Measurements from ENCODE around the gene DGAT2. TPM values are rescaled to one million over a fixed set of nuclear protein-coding genes. Genes with fewer than 3 reads are reported as not detected.

The DGAT2 gene
- total RNA-seq, 1 experiment from 2014 or later, result 13.2 TPM

DNA sequence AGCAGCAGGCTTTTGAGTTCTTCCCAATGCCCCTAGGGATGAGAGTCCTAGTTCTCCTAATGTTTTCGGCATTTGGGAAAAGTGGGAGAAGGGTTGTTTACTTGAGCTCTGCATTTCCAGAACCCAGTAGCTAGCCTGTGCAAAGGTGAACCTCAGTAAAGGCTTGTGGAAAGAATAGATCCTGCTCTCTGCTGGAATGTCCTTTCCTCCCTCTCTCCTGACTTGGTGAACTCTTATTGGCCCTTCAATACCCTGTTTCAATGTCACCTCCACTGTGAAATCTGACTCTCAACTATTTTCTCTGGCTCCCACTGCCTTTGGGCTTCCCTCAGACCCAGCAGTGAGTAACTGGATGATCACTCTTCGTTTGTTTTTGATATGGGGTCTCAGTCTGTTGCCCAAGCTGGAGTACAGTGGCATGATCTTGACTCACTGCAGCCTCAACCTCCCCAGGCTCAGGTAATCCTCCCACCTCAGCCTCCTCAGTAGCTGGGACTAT is 44.0 kb downstream of the DGAT2 start:
- in situ Hi-C loops (cut with HindIII; ENCODE audit: low pct_unique_long_range_greater_than_20kb, low sequenced_read_pairs), result no loop called here
- DNase-seq (ENCODE audit: low read depth), result peak; percentile 29

DNA sequence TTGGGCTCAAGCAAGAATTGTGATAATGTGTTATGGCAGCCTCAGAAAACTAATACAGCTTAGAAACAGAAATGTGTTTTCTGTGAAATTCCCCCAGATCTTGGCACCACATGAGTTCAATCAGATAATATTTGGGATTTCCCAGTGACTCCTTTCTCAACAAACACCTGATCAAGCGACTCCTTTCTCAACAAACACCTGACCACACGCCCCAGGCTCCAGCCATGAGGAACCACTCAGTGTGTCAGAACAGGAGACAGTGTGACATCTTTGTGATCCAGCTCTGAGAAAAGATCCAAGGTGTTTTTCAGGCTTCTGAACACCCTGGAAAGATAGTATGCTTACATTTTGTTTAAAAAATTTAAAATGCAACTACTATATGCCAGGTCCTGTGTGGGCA is 44.5 kb downstream of the DGAT2 start:
- in situ Hi-C loops (cut with HindIII; ENCODE audit: low pct_unique_long_range_greater_than_20kb, low sequenced_read_pairs), result no loop called here
- peak; percentile 10 for DNase-seq (ENCODE audit: low read depth)

DNA sequence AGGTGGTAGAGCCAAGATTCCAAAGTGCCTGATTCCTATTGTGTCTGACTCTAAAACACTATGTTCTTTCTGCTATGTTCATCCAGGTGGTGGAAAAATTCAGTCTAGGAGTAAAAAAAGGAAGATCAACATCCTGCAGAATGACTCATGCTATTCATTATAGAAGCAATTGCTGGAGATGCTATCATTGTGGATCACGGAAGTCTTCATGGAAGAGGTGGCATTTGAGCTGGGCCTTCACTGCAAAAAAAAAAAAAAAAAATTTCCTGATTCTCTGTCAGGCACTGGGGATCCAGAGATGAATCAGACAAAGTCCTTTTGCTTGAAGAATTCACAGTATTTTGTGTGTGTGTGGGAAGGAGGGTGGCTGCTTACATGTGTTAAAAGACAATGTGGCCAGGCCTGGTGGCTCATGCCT is 45.1 kb downstream of the DGAT2 start:
- in situ Hi-C loops (cut with HindIII; ENCODE audit: low pct_unique_long_range_greater_than_20kb, low sequenced_read_pairs), result no loop called here
- DNase-seq (ENCODE audit: low read depth), result peak; percentile 44

DNA sequence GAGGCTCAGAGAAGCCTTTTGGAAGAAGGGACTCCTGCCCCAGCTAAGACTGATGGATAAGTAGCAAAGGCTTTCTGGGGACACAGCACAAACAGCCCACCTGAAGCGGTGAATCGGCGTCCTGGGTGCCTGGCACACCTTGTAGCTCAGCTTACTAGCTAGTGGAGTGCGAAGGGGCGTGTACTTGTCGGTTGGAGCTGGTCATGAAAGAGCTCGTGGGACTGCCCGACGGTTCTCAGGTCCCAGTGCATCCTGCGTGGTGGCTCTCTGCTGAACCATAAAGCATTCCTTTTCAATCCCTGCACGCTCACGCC is 45.7 kb downstream of the DGAT2 start:
- in situ Hi-C loops (cut with HindIII; ENCODE audit: low pct_unique_long_range_greater_than_20kb, low sequenced_read_pairs), result no loop called here
- no peak for DNase-seq (ENCODE audit: low read depth)

DNA sequence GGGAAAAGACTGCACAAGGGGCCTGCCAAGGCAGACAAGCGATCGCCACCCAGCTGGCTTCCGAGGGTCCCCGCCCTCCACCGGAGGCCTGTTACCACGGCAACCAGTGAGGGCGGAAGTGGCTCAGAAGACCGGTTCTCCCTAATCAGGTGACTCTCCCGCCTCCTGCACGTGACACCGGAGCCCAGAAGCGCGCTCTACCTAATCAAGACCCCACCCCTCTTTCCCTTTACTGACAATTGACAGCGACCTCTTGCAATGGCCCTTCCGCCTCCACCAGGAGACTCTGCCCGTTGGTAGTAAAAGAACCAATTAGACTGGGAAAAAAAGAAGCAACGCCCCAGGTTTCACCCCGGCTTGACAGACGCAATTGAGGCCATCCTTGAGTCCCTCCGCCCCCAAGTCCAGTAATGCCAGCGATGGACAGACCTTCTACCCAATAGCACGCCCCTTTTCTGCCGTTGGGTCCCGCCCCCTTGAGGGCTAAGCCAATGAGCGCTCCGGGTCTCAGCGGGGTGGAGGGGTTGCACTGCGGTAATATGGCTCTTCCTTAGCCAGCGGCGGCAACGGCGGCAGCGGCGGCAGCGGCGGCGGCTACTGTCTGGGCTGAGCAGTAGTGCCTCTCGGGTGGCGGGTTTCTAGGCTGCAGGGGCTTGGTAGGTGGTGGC is 46.2 kb downstream of the DGAT2 start, which contains the start of gene UVRAG:
TSS of gene UVRAG (plus strand) at position 534 of the 668 bp plus-strand sequence. CDS start 198 bp downstream, outside the sequence.
- in situ Hi-C loops (cut with HindIII; ENCODE audit: low pct_unique_long_range_greater_than_20kb, low sequenced_read_pairs), result no loop called here
- DNase-seq (ENCODE audit: low read depth), result peak; percentile 99

DNA sequence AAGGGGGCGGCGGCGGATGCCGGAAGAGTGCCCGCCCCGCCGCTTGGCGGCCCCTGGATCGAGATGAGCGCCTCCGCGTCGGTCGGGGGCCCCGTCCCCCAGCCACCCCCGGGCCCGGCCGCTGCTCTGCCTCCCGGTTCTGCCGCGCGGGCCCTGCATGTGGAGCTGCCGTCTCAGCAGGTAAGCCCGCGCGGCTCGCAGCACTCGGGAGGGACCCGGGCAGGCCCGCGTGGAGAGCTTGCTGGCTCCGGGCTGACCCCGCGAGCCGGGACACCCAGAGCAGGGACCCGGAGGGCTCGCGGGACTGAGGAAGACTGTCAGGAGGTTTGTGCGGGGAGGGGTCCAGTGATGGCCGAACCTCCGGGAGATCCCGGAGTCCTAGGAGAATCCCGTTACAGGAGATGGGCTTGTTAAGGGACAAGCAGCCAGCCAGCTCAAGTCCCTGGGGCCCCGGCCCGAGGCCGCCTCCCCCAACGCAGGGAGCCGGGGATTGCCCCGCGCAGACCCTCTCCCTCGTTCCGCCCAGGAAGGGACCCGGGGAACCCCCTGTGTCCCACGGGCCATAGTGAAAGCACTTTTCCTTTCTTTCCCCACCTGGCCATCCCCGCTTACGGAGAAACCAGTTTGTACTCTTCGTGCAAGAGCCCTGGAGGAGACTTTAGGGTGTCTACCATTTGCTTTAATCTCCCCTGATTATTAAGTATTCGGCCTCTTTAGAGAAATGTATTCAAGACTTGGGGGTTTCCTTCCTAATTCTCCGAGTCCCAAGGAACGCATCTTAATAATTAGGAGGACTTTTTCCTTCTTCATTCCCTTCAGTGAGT is 47.0 kb downstream of the DGAT2 start:
- in situ Hi-C loops (cut with HindIII; ENCODE audit: low pct_unique_long_range_greater_than_20kb, low sequenced_read_pairs), result no loop called here
- no peak for DNase-seq (ENCODE audit: low read depth)

DNA sequence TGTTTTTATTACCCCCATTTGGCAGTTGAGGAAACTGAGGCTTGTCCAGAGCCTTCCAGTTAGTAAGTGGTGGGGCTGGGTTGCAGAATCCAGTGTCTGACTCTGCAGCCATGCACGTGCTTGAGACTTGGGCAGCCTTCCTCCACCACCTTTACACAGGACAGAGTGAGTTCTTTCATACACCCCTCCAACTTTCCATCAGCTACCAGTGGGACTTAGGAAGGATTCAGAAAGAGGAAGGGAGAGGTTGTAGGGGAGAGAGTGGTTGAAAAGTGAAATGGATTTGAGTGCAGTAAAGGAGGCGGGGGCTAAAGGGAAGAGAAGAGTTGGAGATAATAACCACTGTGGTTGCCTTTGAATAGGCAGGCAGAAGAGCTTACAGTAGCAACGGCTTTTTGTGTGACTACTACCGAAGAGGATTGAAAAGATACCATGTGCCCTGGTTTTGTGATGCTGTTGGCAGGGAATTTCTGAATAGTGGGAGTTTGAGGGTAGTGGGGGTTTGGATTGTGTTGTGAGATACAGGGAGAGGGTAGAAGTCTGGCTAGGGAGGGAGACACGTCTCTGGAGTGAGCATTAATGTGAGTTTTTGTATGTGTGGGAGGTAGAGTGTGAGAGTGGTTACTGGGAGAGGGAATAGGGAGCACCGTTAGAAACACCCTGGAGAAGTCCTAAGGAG is 48.1 kb downstream of the DGAT2 start:
- DNase-seq (ENCODE audit: low read depth), result no peak
- in situ Hi-C loops (cut with HindIII; ENCODE audit: low pct_unique_long_range_greater_than_20kb, low sequenced_read_pairs), result no loop called here

DNA sequence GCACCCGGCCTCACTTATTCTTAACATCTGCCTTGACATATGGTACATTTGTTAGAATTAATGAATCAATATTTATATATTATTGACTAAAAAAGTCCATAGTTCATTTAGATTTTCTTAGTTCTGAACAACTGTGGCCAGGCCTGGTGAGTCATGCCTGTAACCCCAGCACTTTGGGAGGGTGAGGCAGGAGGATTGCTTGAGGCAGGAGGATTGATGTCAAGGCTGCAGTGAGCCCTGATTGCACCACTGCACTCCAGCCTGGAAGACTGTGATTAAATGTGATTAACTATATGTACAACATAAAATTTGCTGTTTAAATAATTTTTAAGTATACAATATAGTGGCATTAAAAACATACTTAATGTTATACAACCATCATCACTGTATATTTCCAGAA is 52.1 kb downstream of the DGAT2 start:
- in situ Hi-C loops (cut with HindIII; ENCODE audit: low pct_unique_long_range_greater_than_20kb, low sequenced_read_pairs), result no loop called here
- no peak for DNase-seq (ENCODE audit: low read depth)

DNA sequence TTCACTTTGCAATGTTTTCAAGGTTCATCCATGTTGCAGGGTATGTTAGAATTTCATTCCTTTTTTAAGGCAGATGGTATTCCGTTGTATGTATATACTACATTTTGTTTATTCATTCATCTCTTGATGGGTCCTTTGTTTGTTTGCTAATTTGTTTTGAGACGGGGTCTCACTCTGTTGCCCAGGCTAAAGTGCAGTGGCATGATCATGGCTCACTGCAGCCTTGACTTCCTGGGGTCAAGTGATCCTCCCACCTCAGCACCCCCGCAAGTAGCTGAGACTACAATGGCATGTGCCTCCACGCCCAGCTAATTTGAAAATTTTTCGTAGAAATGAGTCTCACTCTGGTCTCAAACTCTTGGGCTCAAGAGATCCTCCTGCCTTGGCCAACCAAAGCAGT is 52.6 kb downstream of the DGAT2 start:
- DNase-seq (ENCODE audit: low read depth), result no peak
- in situ Hi-C loops (cut with HindIII; ENCODE audit: low pct_unique_long_range_greater_than_20kb, low sequenced_read_pairs), result no loop called here

DNA sequence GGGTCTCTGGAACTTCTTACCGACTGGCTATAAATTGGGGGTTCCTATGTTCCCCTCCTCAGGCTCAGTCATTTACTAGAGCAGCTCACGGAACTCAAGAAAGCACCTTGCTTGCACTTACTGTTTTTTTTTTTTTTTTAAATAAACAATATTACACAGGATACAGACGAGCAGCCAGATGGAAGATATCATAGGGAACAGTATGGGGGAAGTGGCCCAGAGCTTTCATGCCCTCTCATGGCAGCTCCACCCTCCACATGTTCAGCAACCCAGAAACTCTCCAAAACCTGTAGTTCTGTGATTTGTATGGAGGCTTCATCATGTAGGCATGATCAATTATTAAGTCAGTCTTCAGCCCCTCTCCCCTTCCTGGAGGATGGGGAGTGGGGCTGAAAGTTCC is 54.0 kb downstream of the DGAT2 start:
- in situ Hi-C loops (cut with HindIII; ENCODE audit: low pct_unique_long_range_greater_than_20kb, low sequenced_read_pairs), result no loop called here
- DNase-seq (ENCODE audit: low read depth), result no peak

DNA sequence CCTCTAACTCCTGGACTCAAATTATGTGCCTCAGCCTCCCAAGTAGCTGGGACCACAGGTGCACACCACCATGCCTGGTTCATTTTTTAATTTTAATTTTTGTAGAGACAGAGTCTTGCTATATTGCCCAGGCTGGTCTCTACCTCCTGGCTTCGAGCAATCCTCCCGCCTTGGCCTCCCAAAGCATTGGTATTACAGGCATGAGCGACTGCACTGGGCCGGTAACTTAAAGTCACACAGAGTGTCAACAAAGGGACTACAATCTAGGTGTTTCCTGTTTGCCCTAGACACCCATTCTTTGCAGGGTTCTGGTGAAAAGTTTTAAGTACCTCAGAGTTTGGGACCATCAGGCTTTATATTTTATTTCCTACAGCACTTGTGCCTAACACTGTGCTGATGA is 54.8 kb downstream of the DGAT2 start:
- DNase-seq (ENCODE audit: low read depth), result no peak
- in situ Hi-C loops (cut with HindIII; ENCODE audit: low pct_unique_long_range_greater_than_20kb, low sequenced_read_pairs), result no loop called here

DNA sequence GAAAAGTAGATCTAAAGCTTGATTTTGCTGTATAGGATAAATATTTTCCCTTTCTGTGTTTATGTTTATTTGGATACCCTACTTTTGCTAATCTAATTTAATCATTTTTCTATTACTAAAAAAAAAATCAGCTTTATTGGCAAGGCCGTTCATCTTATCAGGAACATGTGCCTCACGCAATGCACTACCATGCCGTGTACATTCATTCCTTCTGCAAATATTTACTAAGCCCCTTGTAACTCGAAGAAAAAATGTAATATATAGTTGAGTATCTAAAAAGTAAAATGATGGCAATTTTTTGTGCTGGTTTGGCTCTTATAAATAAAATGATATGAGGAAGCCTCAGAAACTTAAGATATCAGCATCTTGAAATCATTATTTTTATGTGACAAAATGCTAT is 55.4 kb downstream of the DGAT2 start:
- no peak for DNase-seq (ENCODE audit: low read depth)
- in situ Hi-C loops (cut with HindIII; ENCODE audit: low pct_unique_long_range_greater_than_20kb, low sequenced_read_pairs), result no loop called here

DNA sequence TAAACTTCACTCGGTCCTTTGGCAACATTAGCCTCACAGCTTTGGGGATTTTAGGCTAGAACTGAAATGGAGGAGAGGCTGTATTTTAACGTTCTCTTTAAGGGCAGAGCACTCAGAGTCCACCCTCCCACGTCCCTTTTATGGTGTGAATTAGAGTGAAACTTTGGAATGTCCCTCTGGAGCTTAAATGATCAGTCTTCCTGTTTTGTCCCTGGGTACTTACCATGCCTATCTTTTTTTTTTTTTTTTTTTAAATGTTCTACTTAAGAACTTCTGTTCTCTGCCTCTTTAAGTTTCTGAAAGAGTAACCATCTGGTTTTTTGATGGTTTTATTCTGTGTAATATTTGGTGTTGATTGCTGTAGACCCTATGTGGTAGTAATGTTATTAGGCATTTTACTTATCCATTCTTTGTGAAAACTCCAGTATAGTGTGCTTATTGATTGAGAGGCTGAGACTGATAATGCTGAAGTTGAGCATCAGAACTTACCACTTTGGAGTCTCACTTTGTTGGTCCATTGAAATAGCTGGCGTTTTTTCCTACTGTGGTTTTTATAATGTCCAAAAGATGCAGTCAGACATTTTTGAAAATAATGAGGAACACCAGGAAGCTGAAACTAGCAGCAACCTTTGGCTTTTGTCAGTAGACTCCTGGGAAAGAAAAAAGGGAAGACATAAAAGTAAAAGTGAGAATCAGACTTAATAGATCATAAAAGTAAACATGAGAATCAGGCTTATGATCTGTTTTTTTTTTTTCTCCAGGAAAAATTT is 58.1 kb downstream of the DGAT2 start:
- in situ Hi-C loops (cut with HindIII; ENCODE audit: low pct_unique_long_range_greater_than_20kb, low sequenced_read_pairs), result no loop called here
- no peak for DNase-seq (ENCODE audit: low read depth)

DNA sequence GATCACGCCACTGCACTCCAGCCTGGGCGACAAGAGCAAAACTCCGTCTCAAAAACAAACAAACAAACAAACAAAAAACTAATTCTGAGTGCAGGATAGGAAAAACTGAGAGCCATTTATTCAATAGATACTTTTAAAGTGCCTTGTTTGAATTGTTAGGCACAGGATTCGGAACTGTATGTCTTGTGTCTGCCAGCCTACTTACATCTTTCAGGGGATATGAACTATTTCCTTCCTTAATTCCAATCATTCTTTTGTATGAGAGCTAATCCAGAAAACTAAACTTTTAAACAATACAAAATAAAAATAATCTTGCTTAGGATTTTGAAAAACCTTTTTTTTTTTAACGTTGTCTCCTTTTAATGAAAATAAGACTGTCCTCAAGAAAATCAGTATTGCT is 59.0 kb downstream of the DGAT2 start:
- no peak for DNase-seq (ENCODE audit: low read depth)
- in situ Hi-C loops (cut with HindIII; ENCODE audit: low pct_unique_long_range_greater_than_20kb, low sequenced_read_pairs), result no loop called here

DNA sequence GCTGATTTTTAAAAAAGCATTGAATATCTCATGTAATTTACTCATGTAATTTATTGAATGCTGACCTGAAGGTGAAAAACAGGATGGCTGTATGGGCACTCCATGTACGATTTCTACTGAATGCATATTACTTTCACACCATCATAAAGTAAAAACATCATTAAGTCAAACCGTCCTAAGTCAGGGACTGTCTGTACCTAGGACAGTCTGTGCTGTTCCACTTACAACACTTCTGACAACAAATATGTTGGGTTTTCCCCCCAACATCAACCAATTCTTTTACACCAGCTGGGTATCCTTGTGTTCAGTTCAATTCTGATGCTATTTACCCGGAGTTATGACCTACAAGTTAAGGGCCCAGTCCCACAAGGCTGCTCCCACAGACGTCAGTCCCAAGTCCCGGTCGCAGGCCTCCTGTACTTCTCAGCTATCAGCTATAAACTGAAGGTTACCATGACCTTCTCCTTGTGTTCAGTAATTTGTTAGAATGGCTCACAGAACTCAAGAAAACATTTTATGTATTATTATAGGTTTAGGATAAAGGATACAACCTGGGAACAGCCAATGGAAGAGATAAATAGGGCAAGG is 63.4 kb downstream of the DGAT2 start:
- in situ Hi-C loops (cut with HindIII; ENCODE audit: low pct_unique_long_range_greater_than_20kb, low sequenced_read_pairs), result no loop called here
- no peak for DNase-seq (ENCODE audit: low read depth)

DNA sequence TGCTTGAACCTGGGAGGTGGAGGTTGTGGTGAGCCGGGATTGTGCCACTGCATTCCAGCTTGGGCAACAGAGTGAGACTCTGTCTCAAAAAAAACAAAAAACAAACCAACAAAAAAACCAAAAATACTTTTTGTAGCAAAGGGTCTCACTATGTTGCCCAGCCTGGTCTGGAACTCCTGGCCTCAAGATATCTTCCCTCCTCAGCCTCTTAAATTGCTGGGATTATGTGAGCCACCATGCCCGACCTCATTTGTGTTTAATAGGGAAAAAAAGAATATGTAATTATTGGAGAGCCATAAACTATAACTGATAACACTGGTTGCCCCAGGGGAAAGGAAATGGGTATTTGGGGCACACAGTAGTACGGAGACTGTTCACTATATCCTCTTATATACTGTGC is 66.2 kb downstream of the DGAT2 start:
- no peak for DNase-seq (ENCODE audit: low read depth)
- in situ Hi-C loops (cut with HindIII; ENCODE audit: low pct_unique_long_range_greater_than_20kb, low sequenced_read_pairs), result no loop called here

DNA sequence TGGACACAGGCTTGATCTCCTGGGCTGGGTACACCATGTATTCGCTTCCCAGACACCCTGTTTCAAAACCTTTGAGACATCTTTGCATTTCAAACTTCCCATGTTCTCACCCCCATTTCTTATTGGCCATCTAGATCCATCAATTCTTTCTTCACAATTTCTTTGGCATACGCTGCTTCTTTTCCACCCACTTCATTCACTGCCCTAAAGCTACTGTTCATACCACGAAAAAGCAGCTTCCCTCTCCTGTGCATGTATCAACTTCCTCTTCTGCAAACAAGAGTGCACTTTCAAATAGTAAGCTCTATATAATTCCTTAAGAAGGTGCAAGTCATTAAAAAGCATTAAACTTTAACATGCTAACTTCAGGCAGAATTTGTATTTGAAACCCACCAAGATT is 67.8 kb downstream of the DGAT2 start:
- DNase-seq (ENCODE audit: low read depth), result no peak
- in situ Hi-C loops (cut with HindIII; ENCODE audit: low pct_unique_long_range_greater_than_20kb, low sequenced_read_pairs), result no loop called here

DNA sequence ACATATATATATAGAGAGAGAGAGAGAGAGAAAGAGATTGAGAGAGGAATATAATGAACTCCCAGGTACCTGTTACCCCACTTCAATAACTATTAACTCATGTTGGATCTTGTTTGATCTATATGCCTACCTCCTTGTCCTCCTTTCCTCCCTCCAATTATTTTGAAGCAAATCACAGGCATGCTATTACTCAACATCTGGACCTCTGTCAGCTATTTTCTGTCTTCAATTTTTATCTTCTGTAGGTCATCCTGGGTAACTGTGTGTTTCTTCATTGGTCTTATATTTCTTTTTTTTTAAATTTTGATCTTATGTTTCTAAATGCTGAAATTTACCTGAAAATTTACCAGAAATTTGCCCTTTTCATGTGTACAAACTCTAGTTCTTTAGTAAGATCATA is 71.3 kb downstream of the DGAT2 start:
- in situ Hi-C loops (cut with HindIII; ENCODE audit: low pct_unique_long_range_greater_than_20kb, low sequenced_read_pairs), result no loop called here
- DNase-seq (ENCODE audit: low read depth), result no peak

All from Caki2 (cell line).